Measurements from ENCODE around the gene FBXO31. TPM values are rescaled to one million over a fixed set of nuclear protein-coding genes. Genes with fewer than 3 reads are reported as not detected.

The FBXO31 gene
- total and polyA plus RNA-seq, 10 of the 15 experiments (the other 5 are each of a cell fraction or from before 2014, with no cell fraction given) = 0.19 to 33.1 (median 10.3) TPM

- TF ChIP-seq MLLT1 (IDR thresholded peaks at IDR 0.05) (0 out of 2 replicates have a peak, but pooled peaks have one; percentile 34), ATF2 (IDR thresholded peaks at IDR 0.05; ENCODE audit: low read length) (no peak), ELK1 (IDR thresholded peaks at IDR 0.05; ENCODE audit: low read depth, low read length) (no peak), SMC3 (IDR thresholded peaks at IDR 0.05; ENCODE audit: borderline replicate concordance, low read length) (peak; percentile 44), GATAD2B (conservative IDR thresholded peaks at IDR 0.05; ENCODE audit: low read depth) (no peak), ESRRA (IDR thresholded peaks at IDR 0.05; ENCODE audit: low read length) (no peak), ZBTB33 (IDR thresholded peaks at IDR 0.05) (0 out of 2 replicates have a peak, but pooled peaks have one; percentile 7), MXI1 (IDR thresholded peaks at IDR 0.05; ENCODE audit: low read depth, low read length) (no peak), MYB (IDR thresholded peaks at IDR 0.05; ENCODE audit: borderline replicate concordance, low read depth, low read length) (no peak), RAD21 (IDR thresholded peaks at IDR 0.05; ENCODE audit: insufficient read depth, low read depth, low read length) (peak; percentile 28; the same call in 1 of the 2 replicates), SUPT20H (IDR thresholded peaks at IDR 0.05; ENCODE audit: borderline replicate concordance, control insufficient read depth, low read depth, low read length) (no peak)
Observed at GRCh38 chr16:87297918-87298631, 85.5 kb downstream of the FBXO31 start (continued).
